Measurements from ENCODE around the gene IL22. TPM values are rescaled to one million over a fixed set of nuclear protein-coding genes. Genes with fewer than 3 reads are reported as not detected.

IL22 gene
- total RNA-seq, 2 donors from 2014 or later, result not detected

- intact Hi-C loops (cut with DNase I), result no loop called here
- H3K27ac ChIP-seq, result no peak overlapping the region
- no peak for DNase-seq (ENCODE audit: low spot score)
Measured at GRCh38 chr12:68246350-68246749, 7.1 kb downstream of the IL22 start.

GRCh38 chr12:68245180-68246021, 8.0 kb downstream of the IL22 start:
- no peak for DNase-seq (ENCODE audit: low spot score)
- WGBS, result 9% methylated on average over 6 of the region's 6 CpGs
- Histone ChIP-seq H3K4me3 (no peak overlapping the region), H3K27me3 (replicated peaks; ENCODE audit: insufficient read depth) (no peaks in the 10 kb centered on the region), H3K36me3 (no peaks in the 10 kb centered on the region), H3K4me1 (replicated peaks) (no peaks in the 10 kb centered on the region), H3K27ac (no peak overlapping the region), H3K9me3 (no peaks in the 10 kb centered on the region)
- intact Hi-C loops (cut with DNase I), result no loop called here
- TF ChIP-seq POLR2AphosphoS5 (IDR thresholded peaks at IDR 0.05) (no peak), CTCF (IDR thresholded peaks at IDR 0.05) (no peak), POLR2A (IDR thresholded peaks at IDR 0.05) (no peak)

More at GRCh38 chr12:68246350-68246749, 7.1 kb downstream of the IL22 start:
- Histone ChIP-seq H3K4me1 (replicated peaks) (no peaks in the 10 kb centered on the region), H3K36me3 (no peaks in the 10 kb centered on the region), H3K4me3 (no peak overlapping the region), H3K27me3 (replicated peaks; ENCODE audit: insufficient read depth) (no peaks in the 10 kb centered on the region), H3K9me3 (no peaks in the 10 kb centered on the region)
- no peak for TF ChIP-seq POLR2A (IDR thresholded peaks at IDR 0.05)
- TF ChIP-seq POLR2AphosphoS5 (IDR thresholded peaks at IDR 0.05), result no peak
- no peak for TF ChIP-seq CTCF (IDR thresholded peaks at IDR 0.05)
- whole genome bisulfite sequencing, result 87% methylated on average over 6 of the region's 6 CpGs

- no peaks in the 10 kb centered on the region for H3K4me1 ChIP-seq (replicated peaks)
- TF ChIP-seq POLR2AphosphoS5 (IDR thresholded peaks at IDR 0.05) (no peak), CTCF (IDR thresholded peaks at IDR 0.05) (no peak), POLR2A (IDR thresholded peaks at IDR 0.05) (no peak)
- intact Hi-C loops (cut with DNase I), result no loop called here
- no peaks in the 10 kb centered on the region for H3K27me3 ChIP-seq (replicated peaks; ENCODE audit: insufficient read depth)
- H3K4me3 ChIP-seq, result no peak overlapping the region
- H3K36me3 ChIP-seq, result no peaks in the 10 kb centered on the region
- H3K27ac ChIP-seq, result no peak overlapping the region
- no peak for DNase-seq (ENCODE audit: low spot score)
- no peaks in the 10 kb centered on the region for H3K9me3 ChIP-seq
Measured at GRCh38 chr12:68242777-68243176, 10.6 kb downstream of the IL22 start.

GRCh38 chr12:68240975-68241374, 12.4 kb downstream of the IL22 start:
- no peak for TF ChIP-seq CTCF (IDR thresholded peaks at IDR 0.05)
- TF ChIP-seq POLR2A (IDR thresholded peaks at IDR 0.05), result no peak
- peak; percentile 29 for TF ChIP-seq POLR2AphosphoS5 (IDR thresholded peaks at IDR 0.05)
- no peaks in the 10 kb centered on the region for H3K27me3 ChIP-seq (replicated peaks; ENCODE audit: insufficient read depth)
- intact Hi-C loops (cut with DNase I), result no loop called here
- peak overlapping the region; percentile 16 to 24 for H3K27ac ChIP-seq
- DNase-seq (ENCODE audit: low spot score), result no peak
- no peaks in the 10 kb centered on the region for H3K36me3 ChIP-seq
- H3K4me1 ChIP-seq (replicated peaks), result no peaks in the 10 kb centered on the region
- no peak overlapping the region for H3K4me3 ChIP-seq
- 25% methylated on average over 1 of the region's 1 CpG for WGBS
- no peaks in the 10 kb centered on the region for H3K9me3 ChIP-seq

- H3K27me3 ChIP-seq (replicated peaks; ENCODE audit: insufficient read depth), result no peaks in the 10 kb centered on the region
- intact Hi-C loops (cut with DNase I), result no loop called here
- H3K27ac ChIP-seq, result no peak overlapping the region
- no peak for DNase-seq (ENCODE audit: low spot score)
- TF ChIP-seq POLR2A (IDR thresholded peaks at IDR 0.05), result no peak
- no peak for TF ChIP-seq CTCF (IDR thresholded peaks at IDR 0.05)
- TF ChIP-seq POLR2AphosphoS5 (IDR thresholded peaks at IDR 0.05), result no peak
- H3K4me1 ChIP-seq (replicated peaks), result no peaks in the 10 kb centered on the region
- WGBS, result 12% methylated on average over 1 of the region's 1 CpG
- no peaks in the 10 kb centered on the region for H3K36me3 ChIP-seq
- H3K9me3 ChIP-seq, result no peaks in the 10 kb centered on the region
- no peak overlapping the region for H3K4me3 ChIP-seq
Measured at GRCh38 chr12:68240079-68240478, 13.3 kb downstream of the IL22 start.

Data from prostate gland (tissue), 2 donors.